ENCODE results near the gene SOCS2. TPM values are rescaled to one million over a fixed set of nuclear protein-coding genes. Genes with fewer than 3 reads are reported as not detected.
"Not testable (repeated sequence)": the region's sequence is repeated elsewhere in the genome, so short reads cannot be mapped to it uniquely, and the experiment has no call there.

SOCS2 gene, protein sequence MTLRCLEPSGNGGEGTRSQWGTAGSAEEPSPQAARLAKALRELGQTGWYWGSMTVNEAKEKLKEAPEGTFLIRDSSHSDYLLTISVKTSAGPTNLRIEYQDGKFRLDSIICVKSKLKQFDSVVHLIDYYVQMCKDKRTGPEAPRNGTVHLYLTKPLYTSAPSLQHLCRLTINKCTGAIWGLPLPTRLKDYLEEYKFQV
- polyA plus RNA-seq (ENCODE audit: insufficient read length), result 36.1 TPM
- long read RNA-seq, donor 1, transcript SOCS2-212 (3 exons, 2,881 nt), result minor isoform, 5 of 19 reads
- long read RNA-seq, donor 1, transcript SOCS2-202 (3 exons, 1,065 nt), result major isoform, 6 of 19 reads
- long read RNA-seq, donor 1, transcript SOCS2-210 (2 exons, 1,716 nt), result minor isoform, 5 of 19 reads
- long read RNA-seq, donor 1, partial matches to known transcripts, result 0 of 19 reads
- long read RNA-seq, donor 1, other reads (novel, unspliced or antisense), result 0 of 19 reads
- long read RNA-seq, donor 2, transcript SOCS2-206 (3 exons, 2,391 nt), result minor isoform, 5 of 18 reads
- long read RNA-seq, donor 2, transcript SOCS2-202 (3 exons, 1,065 nt), result major isoform, 8 of 18 reads
- long read RNA-seq, donor 2, partial matches to known transcripts, result 0 of 18 reads
- long read RNA-seq, donor 2, other reads (novel, unspliced or antisense), result 0 of 18 reads
- long read RNA-seq, donor 3, partial matches to known transcripts, result 0 of 9 reads
- long read RNA-seq, donor 3, other reads (novel, unspliced or antisense), result 0 of 9 reads
- long read RNA-seq, donor 4, partial matches to known transcripts, result 0 of 3 reads
- long read RNA-seq, donor 4, other reads (novel, unspliced or antisense), result 0 of 3 reads
- long read RNA-seq, donor 5, transcript SOCS2-206 (3 exons, 2,391 nt), result major isoform, 8 of 17 reads
- long read RNA-seq, donor 5, partial matches to known transcripts, result 0 of 17 reads
- long read RNA-seq, donor 5, other reads (novel, unspliced or antisense), result 0 of 17 reads
- long read RNA-seq, donor 6, transcript SOCS2-202 (3 exons, 1,065 nt), result major isoform, 7 of 24 reads
- long read RNA-seq, donor 6, partial matches to known transcripts, result 10 of 24 reads
- long read RNA-seq, donor 6, other reads (novel, unspliced or antisense), result 0 of 24 reads
- long read RNA-seq, donor 7, transcript SOCS2-202 (3 exons, 1,065 nt), result major isoform, 11 of 17 reads
- long read RNA-seq, donor 7, partial matches to known transcripts, result 0 of 17 reads
- long read RNA-seq, donor 7, other reads (novel, unspliced or antisense), result 0 of 17 reads
- long read RNA-seq, donor 8, partial matches to known transcripts, result 0 of 7 reads
- long read RNA-seq, donor 8, other reads (novel, unspliced or antisense), result 0 of 7 reads

DNA sequence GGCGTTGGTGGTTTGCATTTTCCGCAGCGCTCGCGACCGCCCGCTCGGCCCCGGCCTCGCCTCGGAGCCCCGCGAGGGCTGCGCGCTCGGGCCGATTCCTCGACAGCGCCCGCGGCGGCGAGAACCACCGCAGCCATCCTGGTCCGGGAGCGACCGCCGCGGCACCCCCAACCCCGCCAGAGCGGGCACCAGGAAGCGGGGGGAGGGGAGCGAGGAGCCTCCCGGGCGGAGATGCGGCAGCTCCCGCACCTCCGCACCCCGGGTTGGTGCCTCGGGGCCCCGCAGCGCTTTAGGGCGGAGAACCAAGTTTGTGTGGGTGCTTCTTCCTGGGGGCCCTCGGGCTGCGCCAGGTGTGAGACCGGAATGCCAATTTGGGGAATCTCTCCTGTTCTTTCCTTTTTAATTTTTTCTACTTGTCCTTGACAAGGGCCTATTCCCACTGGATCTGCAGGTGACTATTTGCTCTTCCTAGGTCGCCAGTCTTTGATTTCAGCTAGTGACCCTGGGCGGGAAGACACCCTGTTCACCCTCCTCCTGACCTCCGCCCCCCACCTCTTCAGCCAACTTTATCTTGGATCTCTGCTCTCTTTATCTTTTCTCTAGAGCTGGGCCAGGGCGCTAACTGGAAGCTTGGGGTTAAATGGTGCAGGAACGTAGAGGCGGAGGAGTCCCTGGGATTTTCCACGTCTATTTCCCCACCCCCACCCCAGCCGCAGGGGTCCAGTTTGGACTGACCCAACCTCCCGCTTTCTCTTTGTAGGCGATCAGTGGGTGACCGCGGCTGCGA, at the start of gene SOCS2:
Gene SOCS2 (plus strand): TSS at position 751 of the 787 bp plus-strand sequence. CDS start 223 bp downstream, outside the sequence.
- no peak for DNase-seq

DNA sequence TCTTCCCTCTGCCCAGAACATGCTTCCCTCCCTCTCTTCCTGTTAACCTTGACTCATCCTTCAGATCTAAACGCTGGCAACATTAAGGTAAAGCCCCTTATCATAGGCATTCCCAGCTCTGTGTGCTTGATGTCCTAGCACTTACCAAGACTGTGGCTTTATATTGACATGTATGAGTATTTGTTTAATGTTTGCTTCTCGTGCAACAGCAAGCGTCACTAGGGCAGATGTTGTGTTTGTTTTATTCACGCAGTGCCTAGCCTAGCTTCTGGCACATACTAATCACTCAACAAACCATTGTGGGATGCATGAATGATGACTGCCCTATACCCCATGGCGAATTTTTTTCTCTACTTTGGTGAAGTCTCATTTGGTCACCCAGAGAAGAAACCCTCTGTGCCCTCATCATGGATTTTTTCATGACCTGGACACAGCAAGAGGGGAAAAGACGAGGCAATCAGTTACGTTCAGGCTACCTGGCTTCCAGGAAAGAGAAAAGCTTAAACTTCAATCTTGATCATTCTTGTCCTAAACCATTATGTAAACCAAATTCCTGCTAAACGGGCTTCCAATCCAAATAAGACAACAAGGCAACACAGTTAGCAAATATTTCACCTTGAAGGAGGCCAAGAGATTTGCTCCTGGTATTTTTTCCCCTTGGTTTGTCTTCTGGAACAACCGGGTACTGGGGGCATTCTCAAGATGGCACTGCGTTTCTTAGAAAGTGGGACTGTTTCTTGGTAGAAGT, 47.9 kb upstream of the SOCS2 start:
- no peak for DNase-seq

DNA sequence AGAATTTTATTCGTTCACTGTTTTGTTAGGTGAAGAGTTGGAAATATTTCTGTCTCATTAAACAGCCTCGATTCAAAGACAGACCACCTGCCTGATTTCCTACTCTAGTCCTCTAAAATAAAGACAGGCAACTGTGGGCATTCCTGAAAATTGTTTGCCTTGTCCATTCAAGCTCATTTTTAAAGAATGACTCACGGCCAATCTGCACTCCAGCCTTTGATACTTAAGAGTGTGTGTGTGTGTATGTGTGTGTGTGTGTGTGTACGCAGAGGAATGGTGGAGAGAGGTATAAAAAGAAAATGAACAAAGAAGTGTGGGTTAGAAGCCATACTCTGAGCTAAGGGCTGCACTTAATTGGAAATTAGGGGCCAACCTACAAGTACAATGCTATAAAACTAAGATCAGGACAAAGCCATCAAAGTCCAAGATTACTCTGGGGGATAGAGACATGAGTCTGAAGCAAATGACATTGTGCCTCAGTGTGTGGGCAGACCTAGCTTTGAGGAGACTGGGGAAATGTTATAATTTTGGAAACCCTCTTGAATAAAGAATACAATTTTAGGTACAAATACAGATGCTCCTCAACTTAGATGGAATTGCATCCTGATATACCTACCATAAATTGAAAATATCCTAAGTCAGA, 45.6 kb upstream of the SOCS2 start:
- DNase-seq, result no peak

DNA sequence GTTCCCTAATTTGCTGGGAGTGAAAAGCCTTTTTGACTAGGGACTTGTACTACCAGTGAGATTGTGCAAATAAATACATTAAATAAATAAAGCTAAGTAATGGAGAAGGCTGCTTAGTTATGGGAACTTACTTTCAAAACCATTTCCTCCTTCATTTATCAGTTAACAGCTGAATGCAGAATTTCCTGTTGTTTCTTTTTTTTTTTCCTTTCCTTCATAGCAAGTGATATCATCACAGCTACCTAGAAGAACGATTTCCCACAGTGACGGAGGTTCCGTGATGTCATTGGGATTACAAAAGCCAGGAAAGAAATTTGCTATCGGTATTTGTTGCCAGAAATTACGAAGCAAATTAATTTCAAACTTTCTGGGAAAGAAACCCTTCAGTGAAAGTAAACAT, 42.1 kb upstream of the SOCS2 start:
- no peak for DNase-seq

DNA sequence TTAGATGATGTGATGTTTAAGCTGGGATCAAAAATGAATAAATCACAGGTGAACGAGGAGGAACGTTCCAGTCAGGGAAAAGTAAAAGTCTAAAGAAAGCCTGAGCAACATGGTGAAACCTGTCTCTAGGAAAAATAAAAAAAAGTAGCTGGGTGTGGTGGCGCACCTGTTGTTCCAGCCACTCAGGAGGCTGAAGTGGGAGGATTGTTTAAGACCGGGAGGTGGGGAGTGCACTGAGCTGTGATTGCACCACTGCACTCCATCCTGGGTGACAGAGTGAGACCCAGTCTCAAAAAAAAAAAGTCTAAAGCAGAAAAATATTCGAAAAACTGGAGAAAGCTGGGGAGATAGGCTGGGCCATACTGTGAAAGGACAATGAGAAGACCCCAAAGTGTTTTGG, 39.2 kb upstream of the SOCS2 start:
- DNase-seq, result no peak

DNA sequence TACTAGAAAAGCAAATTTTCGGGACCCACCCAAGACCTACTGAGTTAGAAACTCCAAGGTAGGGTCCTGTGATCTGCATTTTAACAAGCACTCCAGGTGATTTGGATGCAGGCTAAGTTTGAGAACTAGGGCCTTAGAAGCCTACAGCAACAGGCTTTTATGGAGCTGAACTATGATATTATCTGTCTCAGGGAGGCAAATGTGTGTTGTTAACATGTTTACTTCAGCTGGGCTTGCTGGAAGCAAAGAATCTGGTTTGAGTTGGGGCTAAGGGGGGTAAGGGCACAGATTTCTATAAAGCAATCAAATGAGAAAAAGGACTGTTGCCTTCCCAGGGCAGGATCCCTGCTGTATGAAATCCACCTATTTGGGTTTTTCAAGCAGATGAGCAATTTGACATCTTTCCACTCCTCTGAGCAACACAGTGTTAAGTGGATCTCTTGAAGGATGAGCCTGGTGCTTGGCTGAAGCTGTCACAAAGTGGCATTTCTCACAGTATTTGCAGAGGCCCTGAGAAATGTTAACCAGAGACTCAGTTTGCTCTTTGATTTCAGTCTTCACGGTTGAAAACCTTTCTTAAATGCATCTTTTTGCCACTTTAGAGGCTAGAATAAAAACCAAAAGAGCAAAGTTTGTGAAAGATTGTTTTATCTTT, 36.2 kb upstream of the SOCS2 start:
- DNase-seq, result no peak

DNA sequence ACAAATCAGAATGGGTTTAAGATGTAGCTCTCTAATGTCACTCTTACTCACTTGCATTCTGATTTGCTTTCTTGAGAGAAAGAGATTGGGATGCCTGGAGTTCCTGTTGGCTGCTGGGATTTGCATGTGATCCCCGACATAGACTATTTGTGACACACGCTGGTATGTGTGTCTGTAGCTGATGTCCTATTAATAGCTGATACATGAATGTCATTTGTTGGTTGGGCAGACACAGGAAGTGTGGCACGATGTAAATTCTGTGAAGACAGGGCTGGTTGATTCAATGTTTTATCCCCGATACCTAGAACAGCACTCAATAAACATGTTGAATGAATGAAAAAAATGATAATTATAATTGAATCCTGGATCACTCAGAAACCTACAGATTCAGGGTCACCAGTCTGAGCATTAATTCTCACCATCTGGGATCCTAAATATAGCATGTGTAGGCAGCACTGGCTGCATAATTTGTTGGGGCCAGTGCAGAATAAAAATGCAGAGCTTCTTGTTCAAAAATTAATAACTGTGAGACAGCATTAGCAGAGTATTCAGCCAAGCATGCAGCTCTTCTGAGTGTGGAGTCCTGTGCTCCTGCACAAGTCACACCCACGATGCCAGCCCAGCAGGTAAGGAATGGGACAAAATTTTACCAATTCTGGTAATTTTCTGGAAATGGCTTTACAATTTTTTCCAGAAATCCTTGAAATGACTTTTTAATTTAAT, 35.5 kb upstream of the SOCS2 start:
- no peak for DNase-seq

DNA sequence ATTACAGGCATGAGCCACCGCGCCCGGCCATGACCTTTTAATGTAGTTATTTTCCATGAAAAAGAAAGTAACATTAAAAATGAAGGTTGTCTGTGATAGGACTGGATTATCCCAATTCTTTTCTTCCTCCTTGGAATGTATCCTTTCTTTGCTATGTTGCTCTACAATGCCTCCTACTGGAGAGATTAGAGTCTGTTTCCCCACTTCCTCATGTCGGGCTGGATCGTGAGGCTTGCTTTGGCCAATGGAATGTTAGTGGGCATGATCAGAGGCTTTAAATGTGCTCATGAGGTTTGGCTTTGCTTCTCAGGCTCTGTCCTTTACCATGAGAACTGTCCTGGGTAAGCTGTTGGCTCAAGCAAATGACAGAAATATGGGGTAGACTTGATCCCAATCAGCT, 34.7 kb upstream of the SOCS2 start:
- DNase-seq, result no peak

DNA sequence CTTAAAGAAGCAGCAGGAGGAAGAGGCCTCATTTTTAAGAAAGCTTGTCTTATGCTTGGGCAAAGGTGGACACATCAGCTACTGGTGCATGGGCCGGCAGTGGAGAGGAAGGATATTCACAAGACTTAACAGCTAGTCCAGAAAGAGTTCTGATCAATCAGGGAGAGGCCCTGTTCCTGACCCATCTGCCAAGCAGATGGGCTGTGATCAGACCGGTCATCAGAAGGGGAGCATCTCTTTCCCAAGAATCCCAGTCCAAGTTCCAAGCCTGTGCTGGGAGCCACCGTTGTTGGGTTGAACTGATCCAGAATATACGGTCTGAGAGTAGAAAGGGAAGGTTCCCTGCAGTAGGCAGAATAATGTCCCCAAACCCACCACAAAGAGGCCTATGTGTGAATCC, 32.7 kb upstream of the SOCS2 start:
- no peak for DNase-seq

DNA sequence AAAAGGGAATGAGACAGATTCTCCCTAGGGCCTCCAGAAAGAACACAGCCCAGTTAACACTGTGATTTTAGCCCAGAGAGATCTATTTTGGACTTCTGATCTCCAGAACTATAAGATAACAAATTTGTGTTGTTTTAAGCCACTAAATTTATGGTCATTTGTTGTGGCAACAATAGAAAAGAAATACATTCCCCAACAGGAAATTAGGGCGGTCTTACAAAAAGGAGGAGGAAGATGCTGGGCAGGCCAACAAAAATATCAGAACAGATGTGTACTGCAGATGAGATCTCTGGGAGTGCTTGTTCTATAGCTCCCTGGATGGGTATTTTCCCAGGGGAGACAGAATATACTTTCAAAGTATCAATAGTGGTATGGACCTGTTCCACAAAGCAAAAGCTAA, 32.0 kb upstream of the SOCS2 start:
- peak; percentile 26 for DNase-seq

DNA sequence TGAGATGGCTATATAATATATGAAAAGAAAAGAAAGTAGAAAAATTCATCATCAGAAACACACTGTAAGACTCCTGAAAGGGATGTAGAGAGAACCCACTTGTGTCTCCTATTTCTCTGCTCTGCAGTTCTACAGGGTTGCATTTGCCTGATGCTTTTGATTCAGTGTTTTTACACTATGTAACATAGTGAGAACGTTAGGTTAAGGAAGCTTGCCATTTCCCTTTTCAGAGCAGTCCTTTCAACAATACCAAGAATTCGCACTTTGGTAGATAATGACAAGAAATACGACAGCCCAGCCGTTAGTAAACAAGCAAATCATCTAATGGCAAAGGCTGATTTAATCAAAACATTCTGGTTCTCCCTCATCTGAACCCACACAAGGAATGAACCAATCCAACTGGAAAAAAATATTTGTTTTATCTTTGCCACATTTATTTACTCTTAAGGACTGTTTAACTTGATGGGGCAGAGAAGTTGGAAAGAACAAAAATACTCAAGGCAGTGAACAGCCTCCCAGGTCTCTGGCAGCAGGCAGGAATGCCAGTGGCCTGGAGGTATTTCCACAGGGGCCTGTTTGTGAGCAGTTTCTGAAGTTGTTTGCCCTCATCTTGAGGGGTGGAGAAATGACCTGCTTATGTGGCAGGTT, 30.8 kb upstream of the SOCS2 start:
- no peak for DNase-seq

DNA sequence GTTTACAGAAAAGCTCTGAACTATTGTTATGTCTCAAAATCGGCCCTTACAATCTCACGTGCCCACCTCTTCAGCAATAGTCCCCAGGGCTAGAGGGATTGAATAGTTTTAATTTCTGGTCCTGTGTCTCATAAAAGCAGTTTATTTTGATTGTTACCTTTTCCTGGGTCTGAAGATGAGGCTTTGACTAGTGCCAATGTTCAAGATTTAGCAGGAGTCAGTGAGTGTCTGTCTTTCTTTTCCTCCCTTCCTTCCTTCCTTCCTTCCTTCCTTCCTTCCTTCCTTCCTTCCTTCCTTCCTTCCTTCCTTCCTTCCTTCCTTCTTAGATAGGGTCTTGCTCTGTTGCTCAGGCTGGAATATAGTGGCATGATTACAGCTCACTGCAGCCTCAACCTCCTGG, 24.7 kb upstream of the SOCS2 start:
- DNase-seq, result no peak

DNA sequence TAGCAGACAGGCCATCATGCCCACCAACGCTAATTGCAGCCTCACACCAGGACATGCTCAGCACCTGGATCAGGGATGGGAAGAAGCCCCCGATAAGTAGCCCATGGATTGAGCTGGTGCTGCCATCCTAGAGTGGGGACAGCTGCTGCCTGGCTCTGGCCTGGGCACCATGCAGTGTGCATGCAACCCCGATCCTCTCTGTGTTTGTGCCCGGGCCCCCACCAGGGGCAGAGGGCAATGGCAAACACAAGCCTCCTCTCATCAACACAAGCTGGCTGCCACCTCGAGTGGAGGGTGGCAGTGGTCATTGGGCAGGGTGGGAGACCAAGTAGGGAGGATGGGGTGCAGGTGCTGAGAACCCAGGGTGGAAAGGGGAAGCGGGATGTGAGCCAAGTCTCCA, 23.3 kb upstream of the SOCS2 start:
- no peak for DNase-seq

DNA sequence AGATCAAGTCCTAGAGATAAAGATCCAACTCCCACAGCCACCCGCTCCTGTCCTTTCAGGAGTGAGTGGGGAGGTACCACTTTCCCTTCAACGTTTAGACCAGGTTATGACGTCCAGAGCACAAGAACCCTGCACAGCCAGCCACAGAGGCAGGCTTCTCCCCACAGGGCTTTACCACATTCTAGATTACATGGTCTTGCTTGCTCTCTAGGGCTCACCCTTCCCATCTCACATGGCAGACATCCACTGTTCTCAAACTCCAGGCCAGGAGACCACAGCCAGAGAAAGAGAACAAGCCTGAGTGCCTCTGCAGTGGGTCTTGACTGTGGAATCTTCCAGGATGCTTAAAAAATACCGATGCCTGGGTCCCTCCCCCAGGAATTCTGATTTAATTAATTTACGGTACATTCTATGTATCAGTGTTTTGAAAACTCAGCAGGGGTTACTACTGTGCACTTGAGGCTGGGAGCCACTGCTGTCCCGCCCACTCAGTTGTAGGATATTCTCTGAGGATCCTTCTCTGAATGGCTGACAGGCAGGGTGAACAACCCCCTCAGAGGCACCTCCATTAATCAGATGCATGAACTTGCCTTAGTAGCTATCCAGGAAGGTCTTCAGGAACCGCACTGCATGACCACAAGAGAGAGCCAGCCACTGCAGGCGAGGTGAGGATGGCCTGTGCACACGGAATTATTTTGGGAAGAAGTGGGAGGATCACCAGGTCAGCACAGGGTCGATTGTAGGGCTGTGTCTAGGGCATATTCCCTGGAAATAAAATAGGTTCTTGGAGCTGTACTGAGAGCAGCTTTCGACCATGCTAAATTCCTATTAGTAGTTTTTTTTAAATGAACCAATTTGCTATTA, 21.5 kb upstream of the SOCS2 start:
- DNase-seq, result no peak

DNA sequence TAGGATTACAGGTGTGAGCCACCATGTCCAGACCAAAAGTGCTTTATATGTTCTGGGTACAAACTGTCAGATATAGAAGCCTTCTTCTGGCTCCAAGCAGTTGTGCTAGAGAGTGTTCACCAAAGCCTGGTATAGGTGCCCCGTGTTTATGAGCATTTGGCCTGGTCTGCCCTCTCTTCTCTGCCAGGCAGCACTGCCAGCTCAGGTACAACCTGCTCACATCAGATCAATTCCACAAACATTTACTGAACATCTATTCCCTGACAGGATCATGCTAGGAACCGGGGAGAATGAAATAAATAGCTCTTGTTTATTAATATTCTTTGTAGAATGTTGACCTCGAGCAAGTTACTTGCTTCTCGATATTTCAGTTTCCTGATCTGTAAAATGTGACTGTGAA, 20.0 kb upstream of the SOCS2 start:
- DNase-seq, result no peak

DNA sequence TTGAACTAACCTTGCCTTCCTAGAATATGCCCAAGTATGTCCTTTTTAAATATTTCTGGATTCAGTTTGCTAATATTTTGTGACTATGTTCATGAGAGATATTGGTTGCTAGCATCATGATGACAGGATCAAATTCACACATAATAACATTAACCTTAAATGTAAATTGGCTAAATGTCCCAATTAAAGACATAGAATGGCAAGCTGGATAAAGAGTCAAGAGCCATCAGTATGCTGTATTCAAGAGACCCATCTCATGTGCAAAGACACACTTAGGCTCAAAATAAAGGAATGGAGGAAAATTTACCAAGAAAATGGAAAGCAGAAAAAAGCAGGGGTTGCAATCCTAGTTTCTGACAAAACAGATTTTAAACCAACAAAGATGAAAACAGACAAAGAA, 14.6 kb upstream of the SOCS2 start:
- DNase-seq, result not testable (repeated sequence)

DNA sequence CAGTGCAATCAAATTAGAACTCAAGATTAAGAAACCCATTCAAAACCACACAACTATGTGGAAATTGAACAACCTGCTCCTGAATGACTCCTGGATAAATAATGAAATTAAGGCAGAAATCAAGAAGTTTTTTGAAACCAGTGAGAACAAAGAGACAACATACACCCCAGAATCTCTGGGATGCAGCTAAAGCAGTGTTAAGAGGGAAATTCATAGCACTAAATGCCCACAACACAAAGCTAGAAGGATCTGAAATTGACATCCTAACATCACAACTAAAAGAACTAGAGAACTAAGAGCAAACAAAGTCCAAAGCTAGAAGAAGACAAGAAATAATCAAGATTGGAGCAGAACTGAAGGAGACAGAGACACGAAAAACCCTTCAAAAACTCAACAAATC, 13.8 kb upstream of the SOCS2 start:
- DNase-seq, result not testable (repeated sequence)
